Vagina (tissue), 2 donors: ENCODE measurements around the gene AGBL4. TPM values are rescaled to one million over a fixed set of nuclear protein-coding genes. Genes with fewer than 3 reads are reported as not detected.

Experiments used
- DNase-seq, 2 donors: peaks; one replicate each; pipeline ENCODE4 v3.0.0-alpha.2; 2017; ENCODE audit errors: extremely low spot score in 2 of 2
- H3K27ac ChIP-seq: fragments of 200-600 bp; sonication (generic); one replicate; pipeline ENCODE4 v1.5.1; 2019
- H3K27me3 ChIP-seq: fragments of 200-600 bp; sonication (generic); one replicate; pipeline ENCODE4 v1.5.1; 2019
- H3K36me3 ChIP-seq, 2 donors: fragments of 200-600 bp; sonication (generic); one replicate each; pipeline ENCODE4 v1.5.1; 2017 to 2019
- H3K4me1 ChIP-seq: fragments of 200-600 bp; sonication (generic); one replicate; pipeline ENCODE4 v1.5.1; 2019
- H3K4me3 ChIP-seq, 2 donors: fragments of 200-600 bp; sonication (generic); 1 replicate in 1 of 2; 2 replicates in 1 of 2; pipeline ENCODE4 v1.5.1; 2016 to 2019
- H3K9me3 ChIP-seq: fragments of 200-600 bp; sonication (generic); one replicate; pipeline ENCODE4 v1.5.1; 2019
- POLR2A ChIP-seq, 2 donors: fragments of 450-650 bp; IDR thresholded peaks; one replicate each; pipeline ENCODE4 v1.6.1; 2017; ENCODE audit warnings: antibody characterized with exemption in 2 of 2, mild to moderate bottlenecking in 2 of 2, moderate library complexity in 2 of 2
- POLR2AphosphoS5 ChIP-seq, 2 donors: sonication (generic); formaldehyde crosslinking; IDR thresholded peaks; one replicate each; pipeline ENCODE4 v1.9.0; 2017; ENCODE audit warnings: antibody characterized with exemption in 2 of 2, mild to moderate bottlenecking in 2 of 2, low read depth in 1 of 2; ENCODE audit not compliant: insufficient read depth in 1 of 2
- intact Hi-C: fragments of 100-400 bp; cut with DNase I; formaldehyde crosslinking; loops from one replicate; pipeline ENCODE4 v1.15.1; 2023
- total RNA-seq: library from RNA; depleted of rRNA; stranded (reverse); fragments of >200 nt; gene quantifications from one replicate; pipeline ENCODE4 v1.2.3, GENCODE V29; 2016
- TF ChIP-seq, protein P1 (sequence below), 3 experiments: fragments of 450-650 bp in 2 of 3; fragments of 200-600 bp in 1 of 3; sonication (generic) in 1 of 3; IDR thresholded peaks; one replicate each; pipeline ENCODE4 v1.5.1; 2017 to 2019; ENCODE audit warnings: antibody characterized with exemption in 3 of 3, mild to moderate bottlenecking in 2 of 3, moderate library complexity in 2 of 3

The AGBL4 gene
- total RNA-seq, 1 donor from 2014 or later, result not detected

DNA sequence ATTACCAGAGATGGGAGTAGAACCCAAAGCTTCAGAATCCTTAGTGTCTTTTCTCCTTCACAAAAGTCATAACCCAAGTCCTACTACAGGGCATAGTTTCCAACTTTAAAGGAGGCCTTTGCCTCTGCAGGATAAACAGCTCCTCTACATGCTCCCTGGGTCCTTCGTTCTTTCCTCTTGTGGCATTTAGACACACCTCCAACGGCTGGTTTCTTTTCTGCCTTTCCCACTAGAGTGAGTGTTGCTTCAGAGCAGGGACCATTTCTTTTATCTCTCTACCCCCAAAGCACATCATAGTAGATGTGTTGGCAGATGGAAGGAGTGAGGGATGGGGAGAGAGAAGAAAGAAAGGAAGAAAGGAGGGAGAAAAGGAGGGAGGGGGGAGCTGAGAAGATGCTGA lies 1407.0 kb downstream of the AGBL4 start:
- no peak for DNase-seq
- H3K27ac ChIP-seq, result no peak overlapping the region
- intact Hi-C loops, result no loop called here
- no peaks in the 10 kb centered on the region for H3K9me3 ChIP-seq
- TF ChIP-seq POLR2AphosphoS5 (IDR thresholded peaks at IDR 0.05; ENCODE audit: insufficient read depth in 1 of 2, low read depth in 1 of 2) (no peak), POLR2A (IDR thresholded peaks at IDR 0.05) (no peak)
- TF ChIP-seq, protein P1, sequence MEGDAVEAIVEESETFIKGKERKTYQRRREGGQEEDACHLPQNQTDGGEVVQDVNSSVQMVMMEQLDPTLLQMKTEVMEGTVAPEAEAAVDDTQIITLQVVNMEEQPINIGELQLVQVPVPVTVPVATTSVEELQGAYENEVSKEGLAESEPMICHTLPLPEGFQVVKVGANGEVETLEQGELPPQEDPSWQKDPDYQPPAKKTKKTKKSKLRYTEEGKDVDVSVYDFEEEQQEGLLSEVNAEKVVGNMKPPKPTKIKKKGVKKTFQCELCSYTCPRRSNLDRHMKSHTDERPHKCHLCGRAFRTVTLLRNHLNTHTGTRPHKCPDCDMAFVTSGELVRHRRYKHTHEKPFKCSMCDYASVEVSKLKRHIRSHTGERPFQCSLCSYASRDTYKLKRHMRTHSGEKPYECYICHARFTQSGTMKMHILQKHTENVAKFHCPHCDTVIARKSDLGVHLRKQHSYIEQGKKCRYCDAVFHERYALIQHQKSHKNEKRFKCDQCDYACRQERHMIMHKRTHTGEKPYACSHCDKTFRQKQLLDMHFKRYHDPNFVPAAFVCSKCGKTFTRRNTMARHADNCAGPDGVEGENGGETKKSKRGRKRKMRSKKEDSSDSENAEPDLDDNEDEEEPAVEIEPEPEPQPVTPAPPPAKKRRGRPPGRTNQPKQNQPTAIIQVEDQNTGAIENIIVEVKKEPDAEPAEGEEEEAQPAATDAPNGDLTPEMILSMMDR (IDR thresholded peaks at IDR 0.05), result no peak
- H3K4me1 ChIP-seq, result peaks cover 7% of the 10 kb centered on the region
- no peaks in the 10 kb centered on the region for H3K36me3 ChIP-seq
- no peak overlapping the region for H3K4me3 ChIP-seq
- no peaks in the 10 kb centered on the region for H3K27me3 ChIP-seq

DNA sequence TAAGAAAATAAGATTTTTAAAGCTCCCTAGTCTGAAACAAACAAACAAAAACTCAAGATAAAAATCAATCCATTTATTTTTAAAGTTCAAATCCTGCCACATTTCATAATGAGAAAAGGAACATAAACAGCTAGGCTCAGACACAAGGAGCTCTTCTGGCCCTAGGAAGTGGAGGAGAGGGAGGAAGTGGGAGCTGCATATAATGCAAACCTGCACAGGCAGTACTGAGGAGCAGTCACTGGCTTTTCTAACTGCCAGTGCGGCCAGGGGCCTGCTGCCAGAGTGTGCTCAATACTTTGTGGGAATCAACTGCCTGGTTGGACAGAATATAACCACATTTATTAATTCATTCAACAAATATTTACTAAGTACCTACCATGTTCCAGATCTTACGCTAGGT lies 1411.9 kb downstream of the AGBL4 start:
- H3K9me3 ChIP-seq, result no peaks in the 10 kb centered on the region
- no peak for DNase-seq
- no peak overlapping the region for H3K27ac ChIP-seq
- TF ChIP-seq POLR2A (IDR thresholded peaks at IDR 0.05), result no peak
- TF ChIP-seq, protein P1 (IDR thresholded peaks at IDR 0.05), result no peak
- no peak for TF ChIP-seq POLR2AphosphoS5 (IDR thresholded peaks at IDR 0.05; ENCODE audit: insufficient read depth in 1 of 2, low read depth in 1 of 2)
- intact Hi-C loops, result no loop called here
- no peaks in the 10 kb centered on the region for H3K27me3 ChIP-seq
- H3K4me1 ChIP-seq, result peaks cover 4% of the 10 kb centered on the region
- no peaks in the 10 kb centered on the region for H3K36me3 ChIP-seq
- H3K4me3 ChIP-seq, result no peak overlapping the region

DNA sequence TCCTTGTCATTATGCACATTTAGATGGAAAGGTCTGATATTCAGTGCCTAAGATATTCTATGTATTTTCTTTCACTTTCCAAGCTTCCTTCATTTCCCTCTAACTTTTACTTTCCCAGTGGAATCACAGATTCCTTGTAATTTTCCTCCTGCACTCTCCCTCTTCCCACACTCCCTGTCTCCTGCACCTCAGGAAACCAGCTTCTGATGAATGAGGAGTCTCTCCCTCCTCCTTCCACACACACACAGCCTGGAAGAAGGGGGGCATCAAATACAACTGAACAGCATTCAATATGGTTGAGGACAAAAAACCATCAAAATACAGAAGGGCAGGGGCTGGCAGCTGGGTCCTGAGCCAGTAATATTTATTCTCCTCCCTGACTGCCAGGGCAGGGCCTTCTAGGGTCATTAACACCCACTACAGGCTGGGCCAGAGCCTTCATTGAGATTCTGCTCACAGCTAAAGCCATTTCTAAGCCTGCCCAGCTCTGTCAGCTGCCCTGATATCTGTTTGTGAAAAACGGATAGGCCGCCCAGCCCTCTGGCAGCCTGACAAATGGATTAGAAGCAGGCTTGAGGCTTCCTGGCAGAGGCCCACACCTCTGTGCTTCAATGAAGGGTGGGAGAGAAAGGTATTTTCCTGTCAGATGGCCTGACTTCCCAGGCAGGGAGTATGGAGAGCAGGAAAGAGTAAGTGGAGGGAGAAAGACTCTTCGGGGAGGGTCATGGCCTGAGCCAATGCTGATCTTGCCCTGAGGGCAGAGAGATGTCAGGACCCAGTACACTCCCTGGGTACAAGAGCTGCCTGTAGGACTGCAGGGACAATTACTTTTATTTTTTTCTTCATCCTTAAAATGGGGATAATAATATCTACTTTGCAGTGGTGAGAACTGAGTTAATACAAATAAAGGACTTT lies 1412.9 kb downstream of the AGBL4 start:
- Histone ChIP-seq H3K27me3 (no peaks in the 10 kb centered on the region), H3K4me3 (no peak overlapping the region), H3K9me3 (no peaks in the 10 kb centered on the region), H3K27ac (no peak overlapping the region), H3K4me1 (peaks cover 4% of the 10 kb centered on the region), H3K36me3 (no peaks in the 10 kb centered on the region)
- no peak for TF ChIP-seq POLR2A (IDR thresholded peaks at IDR 0.05)
- TF ChIP-seq, protein P1 (IDR thresholded peaks at IDR 0.05), result no peak
- no peak for TF ChIP-seq POLR2AphosphoS5 (IDR thresholded peaks at IDR 0.05; ENCODE audit: insufficient read depth in 1 of 2, low read depth in 1 of 2)
- intact Hi-C loops, result no loop called here
- no peak for DNase-seq

- Histone ChIP-seq H3K27me3 (no peaks in the 10 kb centered on the region), H3K27ac (no peak overlapping the region), H3K9me3 (no peaks in the 10 kb centered on the region), H3K4me1 (peaks cover 4% of the 10 kb centered on the region), H3K36me3 (no peaks in the 10 kb centered on the region), H3K4me3 (no peak overlapping the region)
- intact Hi-C loops, result no loop called here
- no peak for TF ChIP-seq POLR2A (IDR thresholded peaks at IDR 0.05)
- TF ChIP-seq POLR2AphosphoS5 (IDR thresholded peaks at IDR 0.05; ENCODE audit: insufficient read depth in 1 of 2, low read depth in 1 of 2), result no peak
- TF ChIP-seq, protein P1 (IDR thresholded peaks at IDR 0.05), result no peak
- no peak for DNase-seq
Measured at GRCh38 chr1:48608882-48609281, 1414.9 kb downstream of the AGBL4 start.

- intact Hi-C loops, result no loop called here
- H3K9me3 ChIP-seq, result no peaks in the 10 kb centered on the region
- TF ChIP-seq, protein P1 (IDR thresholded peaks at IDR 0.05), result no peak
- TF ChIP-seq POLR2AphosphoS5 (IDR thresholded peaks at IDR 0.05; ENCODE audit: insufficient read depth in 1 of 2, low read depth in 1 of 2) (no peak), POLR2A (IDR thresholded peaks at IDR 0.05) (no peak)
Measured at GRCh38 chr1:48603222-48603621, 1420.5 kb downstream of the AGBL4 start.

More at GRCh38 chr1:48603222-48603621, 1420.5 kb downstream of the AGBL4 start:
- Histone ChIP-seq H3K27ac (no peak overlapping the region), H3K4me3 (no peak overlapping the region), H3K4me1 (no peaks in the 10 kb centered on the region), H3K27me3 (no peaks in the 10 kb centered on the region), H3K36me3 (no peaks in the 10 kb centered on the region)
- DNase-seq, result no peak
